ENCODE measurements around the gene CDIPT. TPM values are rescaled to one million over a fixed set of nuclear protein-coding genes. Genes with fewer than 3 reads are reported as not detected.
A peak's percentile ranks its signal among the peaks of the same experiment; 100 is the strongest.

The CDIPT gene
- total and polyA plus RNA-seq, 7 experiments from 2014 or later = 36.5 to 127 (median 77.8) TPM

GRCh38 chr16:29908719-29909220 lies 45.7 kb upstream of the CDIPT start:
- Mint-ChIP-seq H3K4me3 (no peak overlapping the region), H3K27ac (no peak overlapping the region), H3K9me3 (no peaks in the 10 kb centered on the region), H3K36me3 (peaks cover 0 to 13% (median 7%) of the 10 kb centered on the region in 5 donors), H3K4me1 (peaks cover 0 to 8% (median 0%) of the 10 kb centered on the region in 7 donors), H3K27me3 (no peaks in the 10 kb centered on the region)
- Histone ChIP-seq H3K27me3 (ENCODE audit: control insufficient read depth in 2 of 2, insufficient read depth in 2 of 2, low read length in 2 of 2) (no peaks in the 10 kb centered on the region), H3K4me3 (ENCODE audit: low read length) (no peak overlapping the region), H3K36me3 (ENCODE audit: control insufficient read depth in 2 of 3, insufficient read depth in 3 of 3, low read length in 3 of 3) (peaks cover 0 to 15% (median 0%) of the 10 kb centered on the region in 3 experiments), H3K9me3 (ENCODE audit: control insufficient read depth in 2 of 3, low read length in 3 of 3) (no peaks in the 10 kb centered on the region), H3K4me1 (ENCODE audit: control insufficient read depth in 2 of 2, insufficient read depth in 2 of 2, low read length in 2 of 2) (no peaks in the 10 kb centered on the region), H3K27ac (ENCODE audit: low read depth, low read length) (no peak overlapping the region)
- CTCF ChIA-PET = interaction anchor here (0.7 kb wide), 1 partner anchor 265 kb away, joined by 3 read pairs; no protein-coding TSS in a partner anchor
- POLR2A ChIA-PET = no interaction called here
- ATAC-seq = no peak
- DNase-seq = no peak
- intact Hi-C loops (cut with micrococcal nuclease) = no loop called here

- Mint-ChIP-seq H3K9me3 (no peaks in the 10 kb centered on the region), H3K36me3 (peaks cover 0 to 6% (median 3%) of the 10 kb centered on the region in 5 donors), H3K27ac (peak overlapping the region in 1 of 9 donors; percentile 56), H3K27me3 (no peaks in the 10 kb centered on the region), H3K4me3 (peak overlapping the region in 2 of 10 donors; percentile 13 to 24), H3K4me1 (peaks cover 0 to 9% (median 4%) of the 10 kb centered on the region in 7 donors)
- intact Hi-C loops (cut with micrococcal nuclease) = no loop called here
- Histone ChIP-seq H3K27me3 (ENCODE audit: control insufficient read depth in 2 of 2, insufficient read depth in 2 of 2, low read length in 2 of 2) (no peaks in the 10 kb centered on the region), H3K36me3 (ENCODE audit: control insufficient read depth in 2 of 3, insufficient read depth in 3 of 3, low read length in 3 of 3) (peaks cover 0 to 9% (median 0%) of the 10 kb centered on the region in 3 experiments), H3K27ac (ENCODE audit: low read depth, low read length) (no peak overlapping the region), H3K9me3 (ENCODE audit: control insufficient read depth in 2 of 3, low read length in 3 of 3) (no peaks in the 10 kb centered on the region), H3K4me3 (ENCODE audit: low read length) (no peak overlapping the region), H3K4me1 (ENCODE audit: control insufficient read depth in 2 of 2, insufficient read depth in 2 of 2, low read length in 2 of 2) (no peaks in the 10 kb centered on the region)
- ChIA-PET POLR2A (interaction anchor here (0.6 kb wide), 1 partner anchor 935 kb away, joined by 3 read pairs; no protein-coding TSS in a partner anchor), CTCF (interaction anchor here (0.7 kb wide), 1 partner anchor 266 kb away, joined by 3 read pairs; no protein-coding TSS in a partner anchor)
- DNase-seq = no peak
- no peak for ATAC-seq
Observed at GRCh38 chr16:29907973-29908372, 44.9 kb upstream of the CDIPT start.

GRCh38 chr16:29906520-29907244 lies 43.7 kb upstream of the CDIPT start:
- H3K27me3 ChIP-seq (ENCODE audit: control insufficient read depth in 2 of 2, insufficient read depth in 2 of 2, low read length in 2 of 2) = no peaks in the 10 kb centered on the region
- ATAC-seq (no peak), DNase-seq (no peak)
- intact Hi-C loops (cut with micrococcal nuclease) = no loop called here
- Mint-ChIP-seq H3K9me3 (no peaks in the 10 kb centered on the region), H3K36me3 (peaks cover 0 to 4% (median 3%) of the 10 kb centered on the region in 5 donors), H3K27ac (peak overlapping the region in 1 of 9 donors; percentile 7), H3K4me3 (no peak overlapping the region), H3K4me1 (peaks cover 0 to 9% (median 4%) of the 10 kb centered on the region in 7 donors), H3K27me3 (peaks cover 0 to 3% (median 0%) of the 10 kb centered on the region in 5 donors)
- H3K27ac ChIP-seq (ENCODE audit: low read depth, low read length) = no peak overlapping the region
- H3K36me3 ChIP-seq (ENCODE audit: control insufficient read depth in 2 of 3, insufficient read depth in 3 of 3, low read length in 3 of 3) = peaks cover 0 to 9% (median 0%) of the 10 kb centered on the region in 3 experiments
- no peak overlapping the region for H3K4me3 ChIP-seq (ENCODE audit: low read length)
- no peaks in the 10 kb centered on the region for H3K9me3 ChIP-seq (ENCODE audit: control insufficient read depth in 2 of 3, low read length in 3 of 3)
- CTCF ChIA-PET = interaction anchor here (0.7 kb wide), 1 partner anchor 657 kb away, joined by 4 read pairs; no protein-coding TSS in a partner anchor
- H3K4me1 ChIP-seq (ENCODE audit: control insufficient read depth in 2 of 2, insufficient read depth in 2 of 2, low read length in 2 of 2) = no peaks in the 10 kb centered on the region
- POLR2A ChIA-PET = no interaction called here

GRCh38 chr16:29905668-29906067 lies 42.6 kb upstream of the CDIPT start:
- no peak overlapping the region for H3K27ac ChIP-seq (ENCODE audit: low read depth, low read length)
- H3K4me3 ChIP-seq (ENCODE audit: low read length) = no peak overlapping the region
- POLR2A ChIA-PET = no interaction called here
- ATAC-seq (no peak), DNase-seq (no peak)
- Mint-ChIP-seq H3K9me3 (no peaks in the 10 kb centered on the region), H3K4me1 (peaks cover under 1 to 12% (median 5%) of the 10 kb centered on the region in 7 donors), H3K36me3 (peaks cover 0 to 4% (median 3%) of the 10 kb centered on the region in 5 donors), H3K27me3 (peaks cover 0 to 5% (median 0%) of the 10 kb centered on the region in 5 donors), H3K27ac (no peak overlapping the region), H3K4me3 (no peak overlapping the region)
- intact Hi-C loops (cut with micrococcal nuclease) = no loop called here
- no peaks in the 10 kb centered on the region for H3K9me3 ChIP-seq (ENCODE audit: control insufficient read depth in 2 of 3, low read length in 3 of 3)
- no peaks in the 10 kb centered on the region for H3K4me1 ChIP-seq (ENCODE audit: control insufficient read depth in 2 of 2, insufficient read depth in 2 of 2, low read length in 2 of 2)
- H3K36me3 ChIP-seq (ENCODE audit: control insufficient read depth in 2 of 3, insufficient read depth in 3 of 3, low read length in 3 of 3) = peaks cover 0 to 9% (median 0%) of the 10 kb centered on the region in 3 experiments
- H3K27me3 ChIP-seq (ENCODE audit: control insufficient read depth in 2 of 2, insufficient read depth in 2 of 2, low read length in 2 of 2) = no peaks in the 10 kb centered on the region
- CTCF ChIA-PET = no interaction called here

- H3K36me3 ChIP-seq (ENCODE audit: control insufficient read depth in 2 of 3, insufficient read depth in 3 of 3, low read length in 3 of 3) = peaks cover 0 to 9% (median 0%) of the 10 kb centered on the region in 3 experiments
- ChIA-PET CTCF (no interaction called here), POLR2A (no interaction called here)
- ATAC-seq (no peak), DNase-seq (no peak)
- no peak overlapping the region for H3K4me3 Mint-ChIP-seq
- peaks cover 0 to 6% (median 0%) of the 10 kb centered on the region in 5 donors for H3K27me3 Mint-ChIP-seq
- no peaks in the 10 kb centered on the region for H3K4me1 ChIP-seq (ENCODE audit: control insufficient read depth in 2 of 2, insufficient read depth in 2 of 2, low read length in 2 of 2)
- H3K27ac ChIP-seq (ENCODE audit: low read depth, low read length) = no peak overlapping the region
- intact Hi-C loops (cut with micrococcal nuclease) = loop anchor here in 1 of 2 donors (5.0 kb wide), 1 partner anchor 43 kb away; the partner anchor contains the start of gene CDIPT
- H3K4me1 Mint-ChIP-seq = peaks cover 4 to 15% (median 5%) of the 10 kb centered on the region in 7 donors
- H3K9me3 Mint-ChIP-seq = no peaks in the 10 kb centered on the region
- no peak overlapping the region for H3K27ac Mint-ChIP-seq
- H3K4me3 ChIP-seq (ENCODE audit: low read length) = no peak overlapping the region
- no peaks in the 10 kb centered on the region for H3K27me3 ChIP-seq (ENCODE audit: control insufficient read depth in 2 of 2, insufficient read depth in 2 of 2, low read length in 2 of 2)
- H3K36me3 Mint-ChIP-seq = peaks cover 0 to 4% (median 3%) of the 10 kb centered on the region in 5 donors
- H3K9me3 ChIP-seq (ENCODE audit: control insufficient read depth in 2 of 3, low read length in 3 of 3) = no peaks in the 10 kb centered on the region
Observed at GRCh38 chr16:29904947-29905346, 41.9 kb upstream of the CDIPT start.

- POLR2A ChIA-PET = interaction anchor here (0.6 to 2.5 kb wide), 2 partner anchors 22 to 131 kb away, joined by 3 to 8 read pairs; partner anchors contain the start of gene KCTD13
- intact Hi-C loops (cut with micrococcal nuclease) = loop anchor here in 1 of 2 donors (5.0 kb wide), 1 partner anchor 41 kb away; the partner anchor contains the start of gene CDIPT
Observed at GRCh38 chr16:29903590-29903989, 40.6 kb upstream of the CDIPT start.

More at GRCh38 chr16:29903590-29903989, 40.6 kb upstream of the CDIPT start:
- peaks cover 0 to 9% (median 0%) of the 10 kb centered on the region in 3 experiments for H3K36me3 ChIP-seq (ENCODE audit: control insufficient read depth in 2 of 3, insufficient read depth in 3 of 3, low read length in 3 of 3)
- H3K36me3 Mint-ChIP-seq = peaks cover 0 to 4% (median 3%) of the 10 kb centered on the region in 5 donors
- peak overlapping the region in 3 of 10 donors; percentile 2 to 24 (median 16) for H3K4me3 Mint-ChIP-seq
- H3K4me3 ChIP-seq (ENCODE audit: low read length) = no peak overlapping the region
- H3K4me1 Mint-ChIP-seq = peaks cover 4 to 18% (median 5%) of the 10 kb centered on the region in 7 donors
- peaks cover 2 to 6% of the 10 kb centered on the region in 2 donors for H3K27me3 ChIP-seq (ENCODE audit: control insufficient read depth in 2 of 2, insufficient read depth in 2 of 2, low read length in 2 of 2)
- peaks cover 5% of the 10 kb centered on the region in 2 donors for H3K4me1 ChIP-seq (ENCODE audit: control insufficient read depth in 2 of 2, insufficient read depth in 2 of 2, low read length in 2 of 2)
- H3K27ac Mint-ChIP-seq = peak overlapping the region in 2 of 9 donors; percentile 29 to 50
- no peak for DNase-seq
- H3K27ac ChIP-seq (ENCODE audit: low read depth, low read length) = no peak overlapping the region
- H3K9me3 Mint-ChIP-seq = no peaks in the 10 kb centered on the region
- H3K27me3 Mint-ChIP-seq = peaks cover 3 to 19% (median 5%) of the 10 kb centered on the region in 5 donors
- no peaks in the 10 kb centered on the region for H3K9me3 ChIP-seq (ENCODE audit: control insufficient read depth in 2 of 3, low read length in 3 of 3)
- ATAC-seq = no peak
- CTCF ChIA-PET = no interaction called here

Data from naive thymus-derived CD4-positive, alpha-beta T cell (primary cell).